NB4 (cell line): ENCODE data around the gene APOF.

Source experiments
- DNase-seq: peaks from one replicate; pipeline ENCODE4 v3.0.0; 2010; ENCODE audit warnings: low read depth
- H3K4me3 ChIP-seq: one replicate; pipeline ENCODE4 v1.5.1; 2011; ENCODE audit warnings: mild to moderate bottlenecking, low read depth, low read length, moderate library complexity
- CTCF ChIP-seq: IDR thresholded peaks from one replicate; pipeline ENCODE4 v1.5.1; 2012; ENCODE audit warnings: low read depth, low read length
- MAX ChIP-seq: IDR thresholded peaks from 2 replicates; pipeline ENCODE4 v1.6.1; 2011; ENCODE audit warnings: low read depth, low read length
- MYC ChIP-seq: IDR thresholded peaks from 2 replicates; pipeline ENCODE4 v1.6.1; 2011; ENCODE audit warnings: low read depth, low read length
- POLR2A ChIP-seq: IDR thresholded peaks from 2 replicates; pipeline ENCODE4 v1.6.1; 2011; ENCODE audit warnings: mild to moderate bottlenecking; ENCODE audit not compliant: insufficient read length; ENCODE audit errors: extremely low read depth

The APOF gene

GRCh38 chr12:56398324-56398723 is 35.7 kb upstream of the APOF start:
- TF ChIP-seq POLR2A = no peak
- no peak for TF ChIP-seq MYC
- no peak for TF ChIP-seq CTCF
- TF ChIP-seq MAX = no peak
- no peak overlapping the region for H3K4me3 ChIP-seq
- no peak for DNase-seq

- TF ChIP-seq CTCF (no peak), MYC (no peak), MAX (no peak), POLR2A (no peak)
- DNase-seq = no peak
- H3K4me3 ChIP-seq = no peak overlapping the region
These were observed 29.7 kb upstream of the APOF start for GRCh38 chr12:56392331-56392730.

- H3K4me3 ChIP-seq = no peak overlapping the region
- no peak for DNase-seq
- TF ChIP-seq POLR2A = no peak
- no peak for TF ChIP-seq MYC
These were observed 29.1 kb upstream of the APOF start for GRCh38 chr12:56391721-56392120.

- no peak overlapping the region for H3K4me3 ChIP-seq
- TF ChIP-seq CTCF (no peak), MAX (no peak), POLR2A (no peak), MYC (no peak)
- no peak for DNase-seq
These were observed 26.8 kb upstream of the APOF start for GRCh38 chr12:56389412-56389811.

GRCh38 chr12:56387152-56387736 is 24.6 kb upstream of the APOF start:
- DNase-seq = peak; percentile 15
- no peak for TF ChIP-seq CTCF
- no peak for TF ChIP-seq MAX
- TF ChIP-seq POLR2A = no peak
- TF ChIP-seq MYC = no peak
- H3K4me3 ChIP-seq = no peak overlapping the region

GRCh38 chr12:56385873-56386272 is 23.2 kb upstream of the APOF start:
- H3K4me3 ChIP-seq = no peak overlapping the region
- TF ChIP-seq POLR2A = no peak
- no peak for TF ChIP-seq MAX
- no peak for TF ChIP-seq CTCF
- TF ChIP-seq MYC = no peak
- DNase-seq = no peak
